AG10803 (cell line): Measurements from ENCODE around the gene ENO4.

Experiments used
- DNase-seq: peaks from one replicate; pipeline ENCODE4 v3.0.0; 2010; ENCODE audit warnings: low read depth
- H3K4me3 ChIP-seq: 2 replicates; pipeline ENCODE4 v1.5.1; 2011; ENCODE audit warnings: mild to moderate bottlenecking, low read length, control low read depth
- TF ChIP-seq, protein P1 (sequence below): conservative IDR thresholded peaks from 2 replicates; pipeline ENCODE4 v1.5.1; 2011; ENCODE audit warnings: mild to moderate bottlenecking, low read length, control low read depth, inconsistent platforms

The ENO4 gene

DNA sequence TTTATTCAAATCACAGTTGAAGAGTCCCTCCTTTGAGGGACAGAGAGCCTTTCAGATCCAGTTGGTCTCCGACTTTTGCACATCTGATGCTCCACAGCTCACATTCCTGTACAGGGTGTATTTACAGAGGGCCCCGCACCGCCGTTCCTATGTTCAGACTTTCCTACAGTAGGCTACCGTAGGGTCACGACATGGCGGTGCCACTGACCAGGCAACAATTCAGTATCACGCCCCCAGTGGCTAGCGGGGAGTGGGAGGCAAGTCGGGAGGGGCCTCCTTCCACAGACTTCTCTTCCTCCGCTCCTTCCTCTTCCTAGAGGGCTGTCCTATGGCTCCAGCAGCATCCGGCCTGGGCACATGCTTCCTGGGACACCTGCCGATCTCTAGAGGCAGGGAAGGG lies 40.6 kb upstream of the ENO4 start:
- TF ChIP-seq, protein P1, sequence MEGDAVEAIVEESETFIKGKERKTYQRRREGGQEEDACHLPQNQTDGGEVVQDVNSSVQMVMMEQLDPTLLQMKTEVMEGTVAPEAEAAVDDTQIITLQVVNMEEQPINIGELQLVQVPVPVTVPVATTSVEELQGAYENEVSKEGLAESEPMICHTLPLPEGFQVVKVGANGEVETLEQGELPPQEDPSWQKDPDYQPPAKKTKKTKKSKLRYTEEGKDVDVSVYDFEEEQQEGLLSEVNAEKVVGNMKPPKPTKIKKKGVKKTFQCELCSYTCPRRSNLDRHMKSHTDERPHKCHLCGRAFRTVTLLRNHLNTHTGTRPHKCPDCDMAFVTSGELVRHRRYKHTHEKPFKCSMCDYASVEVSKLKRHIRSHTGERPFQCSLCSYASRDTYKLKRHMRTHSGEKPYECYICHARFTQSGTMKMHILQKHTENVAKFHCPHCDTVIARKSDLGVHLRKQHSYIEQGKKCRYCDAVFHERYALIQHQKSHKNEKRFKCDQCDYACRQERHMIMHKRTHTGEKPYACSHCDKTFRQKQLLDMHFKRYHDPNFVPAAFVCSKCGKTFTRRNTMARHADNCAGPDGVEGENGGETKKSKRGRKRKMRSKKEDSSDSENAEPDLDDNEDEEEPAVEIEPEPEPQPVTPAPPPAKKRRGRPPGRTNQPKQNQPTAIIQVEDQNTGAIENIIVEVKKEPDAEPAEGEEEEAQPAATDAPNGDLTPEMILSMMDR: no peak
- no peak for DNase-seq
- H3K4me3 ChIP-seq: no peak overlapping the region

DNA sequence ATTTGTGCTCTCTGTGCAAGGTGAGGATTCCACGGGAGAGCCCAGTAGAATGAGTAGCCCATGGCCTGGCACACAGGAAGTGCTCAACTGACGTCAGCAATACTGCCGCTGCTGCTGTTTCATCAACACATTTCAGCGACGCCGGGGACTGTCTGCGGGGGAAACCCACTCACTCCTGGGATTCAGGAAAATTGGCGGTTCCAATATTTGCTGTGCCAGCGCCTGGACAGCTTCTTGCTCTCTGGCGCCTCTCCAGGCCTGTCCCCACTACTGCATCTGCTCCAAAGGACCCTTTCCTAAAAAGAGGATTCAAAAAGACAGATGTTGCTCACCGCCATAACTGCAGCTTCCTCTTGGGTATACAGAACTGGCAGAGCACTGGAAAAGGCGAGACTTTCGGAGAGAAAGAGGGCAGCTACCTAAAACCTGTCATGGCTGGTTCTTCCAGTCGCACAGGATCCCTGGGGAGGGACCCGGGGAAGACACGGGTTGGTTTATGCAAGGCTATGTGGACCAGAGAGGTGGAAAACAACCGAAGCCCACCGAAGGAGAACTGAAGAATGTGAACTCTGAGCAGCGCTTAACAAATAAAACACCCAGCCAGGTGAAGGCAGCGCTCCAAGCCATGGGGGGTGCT lies 39.7 kb upstream of the ENO4 start:
- no peak for DNase-seq
- H3K4me3 ChIP-seq: no peak overlapping the region
- TF ChIP-seq, protein P1: peak; percentile 28

DNA sequence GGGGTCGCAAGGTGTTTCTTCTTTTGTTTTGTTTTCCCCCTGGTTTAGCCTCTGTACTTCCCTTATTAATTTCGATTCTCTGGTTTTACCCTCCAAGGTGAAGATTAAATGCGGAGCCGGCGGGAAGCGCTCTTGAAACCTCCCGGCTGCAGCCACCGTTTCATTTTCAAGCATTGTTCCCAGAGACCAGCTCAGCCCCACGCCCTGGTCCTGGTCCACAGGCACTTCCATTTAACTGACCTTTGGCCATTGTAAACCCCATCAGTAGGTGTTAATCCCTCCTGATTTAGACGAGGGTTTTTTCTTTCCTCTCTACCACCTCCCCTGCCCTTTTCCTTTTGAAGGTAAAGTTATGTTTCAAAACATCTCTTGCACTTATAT lies 39.2 kb upstream of the ENO4 start:
- H3K4me3 ChIP-seq: no peak overlapping the region
- TF ChIP-seq, protein P1: no peak
- DNase-seq: no peak

DNA sequence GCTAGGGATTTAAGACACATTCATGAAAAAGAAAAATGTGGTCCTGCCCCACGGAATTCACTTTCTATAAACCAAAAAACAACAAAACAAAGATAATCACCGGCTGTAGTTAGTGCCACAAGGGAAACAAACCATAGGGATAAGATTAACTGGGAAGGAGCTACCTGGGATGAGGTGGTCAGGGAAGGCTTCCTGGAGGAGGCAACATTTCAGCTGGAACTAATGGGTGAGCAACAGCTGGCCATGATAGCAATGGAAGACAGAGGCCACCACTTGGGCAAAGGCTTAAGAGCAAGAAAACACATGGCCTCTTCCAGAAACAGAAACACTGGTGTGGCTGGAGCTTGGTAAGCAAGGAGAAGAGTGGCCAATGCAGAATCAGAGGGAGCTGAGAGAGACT lies 38.4 kb upstream of the ENO4 start:
- TF ChIP-seq, protein P1: no peak
- DNase-seq: no peak
- no peak overlapping the region for H3K4me3 ChIP-seq

DNA sequence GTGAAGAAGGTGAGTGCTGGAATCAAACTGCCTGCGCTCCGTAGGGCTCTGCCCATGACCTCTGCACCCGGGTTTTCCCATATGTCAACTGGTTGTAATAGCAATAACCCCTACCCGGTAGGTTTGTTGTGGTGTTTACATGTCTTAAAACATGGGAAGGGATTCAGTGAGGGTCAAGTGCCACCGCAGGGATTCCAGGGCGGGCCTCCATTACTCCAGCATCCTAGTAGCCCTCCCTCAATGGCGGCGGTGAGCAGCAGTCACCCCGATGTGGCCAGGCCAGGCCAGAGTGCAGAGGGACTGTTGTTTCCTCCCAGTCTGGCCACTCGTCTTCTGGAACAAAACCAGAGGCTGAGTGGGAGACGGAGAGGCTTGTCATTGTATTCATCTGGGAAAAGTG lies 37.6 kb upstream of the ENO4 start:
- no peak for DNase-seq
- no peak overlapping the region for H3K4me3 ChIP-seq
- TF ChIP-seq, protein P1: no peak

DNA sequence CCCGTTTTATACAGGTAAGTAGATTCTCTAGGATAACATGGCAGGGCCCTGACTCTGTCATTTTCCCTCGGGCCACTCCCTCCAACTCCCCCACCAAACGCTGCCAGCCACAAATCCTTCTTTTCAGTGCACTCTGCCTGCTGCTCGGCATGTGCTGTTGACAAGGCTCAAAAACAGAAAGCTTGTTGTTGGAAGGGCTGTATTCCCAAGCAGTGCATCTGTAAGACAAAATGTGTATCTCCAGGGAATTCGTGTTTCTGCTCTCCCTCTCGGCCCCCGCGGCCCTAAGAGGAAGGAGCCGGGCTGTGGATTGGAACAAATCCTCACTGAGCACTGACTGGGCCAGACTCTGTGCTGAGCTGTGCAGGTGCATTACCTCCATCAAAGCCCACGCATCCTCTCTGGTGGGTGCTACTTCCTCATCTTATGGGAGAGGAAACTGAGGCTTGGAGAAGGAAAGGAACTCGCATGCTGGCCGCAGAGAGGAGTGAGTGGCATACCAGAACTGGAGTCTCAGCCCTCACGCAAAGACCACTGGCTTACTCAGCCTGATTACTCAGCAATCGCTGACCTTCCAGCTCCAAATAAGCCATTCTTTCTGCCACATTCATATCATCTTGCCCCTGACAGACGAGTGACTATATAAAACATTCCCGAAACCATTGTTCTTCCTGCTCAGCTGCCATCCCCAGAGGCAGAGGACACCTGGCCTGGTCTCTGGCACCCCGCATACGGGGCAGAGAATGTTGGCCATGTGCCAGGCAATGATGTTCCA lies 33.5 kb upstream of the ENO4 start:
- peak; percentile 42 for DNase-seq
- TF ChIP-seq, protein P1: no peak
- no peak overlapping the region for H3K4me3 ChIP-seq

DNA sequence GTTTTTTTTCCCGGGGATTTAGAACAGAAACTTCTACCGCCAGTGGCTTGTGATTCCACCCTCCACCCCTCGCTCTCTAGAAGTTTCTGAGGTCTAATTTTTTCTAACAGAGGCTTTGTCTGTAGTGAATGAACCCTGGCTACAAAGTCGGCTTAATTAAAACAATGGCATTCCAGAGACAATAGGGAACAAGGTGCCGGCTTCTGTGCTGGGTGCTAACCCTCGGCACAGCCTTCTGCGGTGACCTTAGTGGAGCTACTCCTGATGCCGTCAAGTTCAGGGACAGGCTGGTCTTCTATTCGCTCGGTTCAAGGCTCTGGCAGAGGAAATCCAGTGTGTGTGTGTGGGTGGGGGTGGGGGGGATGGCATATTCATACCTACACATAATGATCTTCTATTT lies 32.1 kb upstream of the ENO4 start:
- TF ChIP-seq, protein P1: no peak
- H3K4me3 ChIP-seq: no peak overlapping the region
- DNase-seq: no peak
